ENCODE measurements around the gene STX8.
A peak's percentile ranks its signal among the peaks of the same experiment; 100 is the strongest.

The STX8 gene

DNA sequence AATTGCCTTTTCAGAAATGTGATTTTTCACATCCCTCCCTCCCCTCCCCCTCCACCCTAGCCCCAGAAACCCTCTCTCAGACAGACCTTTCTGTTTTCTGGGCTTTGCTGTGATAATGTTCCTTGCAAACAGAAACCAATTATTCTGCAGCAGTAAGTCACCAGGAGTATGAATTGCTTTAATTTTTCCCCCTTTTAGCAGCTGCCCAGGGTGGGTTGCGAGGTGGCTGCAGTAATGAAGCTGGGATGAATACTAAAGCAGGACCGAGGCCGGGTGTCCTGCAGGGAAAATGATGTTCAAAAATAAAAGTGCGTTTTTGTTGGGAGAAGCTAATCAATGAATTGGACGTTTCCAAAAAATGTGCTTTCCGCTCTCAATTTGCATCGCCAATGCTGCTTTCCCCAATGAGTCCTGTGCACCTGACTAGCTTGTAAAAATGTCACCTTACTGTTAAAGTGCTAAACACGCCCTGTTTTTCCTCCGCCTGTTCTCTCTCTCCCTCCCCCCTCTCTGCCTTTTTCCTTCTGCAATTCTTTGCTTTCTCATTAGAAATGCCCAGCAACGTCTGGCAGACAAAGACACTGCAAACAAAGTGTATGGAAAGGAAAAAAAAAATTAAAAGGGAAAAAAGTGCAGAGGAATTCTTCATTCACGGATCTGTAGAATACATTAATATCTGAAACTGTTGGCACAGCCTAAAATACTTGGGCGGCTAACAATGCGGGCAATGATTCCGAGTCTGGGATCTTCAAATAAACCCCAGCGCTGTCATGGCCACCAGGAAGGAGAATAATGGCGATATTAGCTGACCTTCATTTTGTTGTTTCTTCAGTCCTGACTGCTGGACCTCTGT lies 244.1 kb downstream of the STX8 start:
- peaks cover 10% of the 10 kb centered on the region for H3K4me1 ChIP-seq (ENCODE audit: control insufficient read depth, insufficient read depth, low read length, poor library complexity, severe bottlenecking)
- no peak overlapping the region for H3K4me3 ChIP-seq (ENCODE audit: extremely low read depth, insufficient read depth, low read length, poor library complexity, severe bottlenecking)
- no peaks in the 10 kb centered on the region for H3K36me3 ChIP-seq (ENCODE audit: control insufficient read depth, insufficient read depth, low read length)
- peaks cover 6% of the 10 kb centered on the region for H3K9me3 ChIP-seq (ENCODE audit: control insufficient read depth, low read length)
- H3K27ac ChIP-seq (ENCODE audit: low read depth, low read length, severe bottlenecking), result peak overlapping the region; percentile 89
- WGBS, 2 experiments (ENCODE audit: insufficient coverage in 2 of 2), result 70 to 76% methylated on average over 13 to 15 of the region's 16 CpGs

DNA sequence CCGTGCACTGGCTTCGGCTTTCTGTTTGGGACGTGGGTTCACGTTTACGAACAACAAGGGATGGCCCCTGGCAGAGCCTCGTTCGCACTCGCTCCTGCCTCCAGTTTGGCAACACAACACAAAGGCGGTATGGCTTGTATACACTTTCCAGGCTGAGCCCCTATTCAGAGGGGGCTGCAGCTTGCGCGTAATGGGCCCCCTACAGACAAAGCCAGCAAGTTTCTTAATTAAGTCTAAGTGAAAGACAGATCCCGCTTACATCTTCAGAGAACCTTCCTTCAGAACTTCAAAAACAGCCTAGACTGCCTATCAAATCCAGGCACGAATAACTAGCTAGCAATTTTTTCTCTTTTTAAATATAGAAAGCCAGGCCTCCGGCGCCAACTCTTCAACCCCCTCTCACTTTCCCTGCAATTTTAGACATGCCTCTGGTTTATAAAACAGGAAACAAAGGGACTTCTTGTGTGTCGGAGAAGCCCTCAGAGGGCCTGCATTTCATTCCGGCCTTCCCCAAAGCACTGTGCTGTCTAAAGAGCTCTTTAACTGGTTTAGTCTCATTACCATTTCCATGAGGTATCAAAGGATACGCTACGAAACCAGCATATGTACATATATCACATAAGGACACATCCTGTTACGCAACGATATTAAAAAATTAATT lies 244.9 kb downstream of the STX8 start:
- Histone ChIP-seq H3K9me3 (ENCODE audit: control insufficient read depth, low read length) (peaks cover 1% of the 10 kb centered on the region), H3K4me3 (ENCODE audit: extremely low read depth, insufficient read depth, low read length, poor library complexity, severe bottlenecking) (no peak overlapping the region), H3K36me3 (ENCODE audit: control insufficient read depth, insufficient read depth, low read length) (no peaks in the 10 kb centered on the region), H3K4me1 (ENCODE audit: control insufficient read depth, insufficient read depth, low read length, poor library complexity, severe bottlenecking) (peaks cover 10% of the 10 kb centered on the region), H3K27ac (ENCODE audit: low read depth, low read length, severe bottlenecking) (peak overlapping the region; percentile 89)
- WGBS, 2 experiments (ENCODE audit: insufficient coverage in 2 of 2), result 31 to 44% methylated on average over 17 of the region's 21 CpGs

- Histone ChIP-seq H3K4me3 (ENCODE audit: extremely low read depth, insufficient read depth, low read length, poor library complexity, severe bottlenecking) (no peak overlapping the region), H3K27ac (ENCODE audit: low read depth, low read length, severe bottlenecking) (peak overlapping the region; percentile 89)
Measured at GRCh38 chr17:9330141-9330540, 245.5 kb downstream of the STX8 start.

GRCh38 chr17:9329251-9329921 lies 246.2 kb downstream of the STX8 start:
- 59 to 71% methylated on average over 9 of the region's 9 CpGs for WGBS, 2 experiments (ENCODE audit: insufficient coverage in 2 of 2)
- no peak overlapping the region for H3K4me3 ChIP-seq (ENCODE audit: extremely low read depth, insufficient read depth, low read length, poor library complexity, severe bottlenecking)

More at GRCh38 chr17:9330141-9330540, 245.5 kb downstream of the STX8 start:
- Histone ChIP-seq H3K4me1 (ENCODE audit: control insufficient read depth, insufficient read depth, low read length, poor library complexity, severe bottlenecking) (peaks cover 10% of the 10 kb centered on the region), H3K36me3 (ENCODE audit: control insufficient read depth, insufficient read depth, low read length) (no peaks in the 10 kb centered on the region), H3K9me3 (ENCODE audit: control insufficient read depth, low read length) (no peaks in the 10 kb centered on the region)
- WGBS, 2 experiments (ENCODE audit: insufficient coverage in 2 of 2), result 45 to 50% methylated on average over 1 to 2 of the region's 5 CpGs

GRCh38 chr17:9324864-9325263 lies 250.8 kb downstream of the STX8 start:
- Histone ChIP-seq H3K4me3 (ENCODE audit: extremely low read depth, insufficient read depth, low read length, poor library complexity, severe bottlenecking) (no peak overlapping the region), H3K36me3 (ENCODE audit: control insufficient read depth, insufficient read depth, low read length) (no peaks in the 10 kb centered on the region), H3K27ac (ENCODE audit: low read depth, low read length, severe bottlenecking) (no peak overlapping the region), H3K9me3 (ENCODE audit: control insufficient read depth, low read length) (no peaks in the 10 kb centered on the region), H3K4me1 (ENCODE audit: control insufficient read depth, insufficient read depth, low read length, poor library complexity, severe bottlenecking) (no peaks in the 10 kb centered on the region)
- 80 to 100% methylated on average over 1 of the region's 4 CpGs for WGBS, 2 experiments (ENCODE audit: insufficient coverage in 2 of 2)

More at GRCh38 chr17:9329251-9329921, 246.2 kb downstream of the STX8 start:
- Histone ChIP-seq H3K9me3 (ENCODE audit: control insufficient read depth, low read length) (no peaks in the 10 kb centered on the region), H3K36me3 (ENCODE audit: control insufficient read depth, insufficient read depth, low read length) (no peaks in the 10 kb centered on the region), H3K27ac (ENCODE audit: low read depth, low read length, severe bottlenecking) (peak overlapping the region; percentile 89), H3K4me1 (ENCODE audit: control insufficient read depth, insufficient read depth, low read length, poor library complexity, severe bottlenecking) (peaks cover 10% of the 10 kb centered on the region)

DNA sequence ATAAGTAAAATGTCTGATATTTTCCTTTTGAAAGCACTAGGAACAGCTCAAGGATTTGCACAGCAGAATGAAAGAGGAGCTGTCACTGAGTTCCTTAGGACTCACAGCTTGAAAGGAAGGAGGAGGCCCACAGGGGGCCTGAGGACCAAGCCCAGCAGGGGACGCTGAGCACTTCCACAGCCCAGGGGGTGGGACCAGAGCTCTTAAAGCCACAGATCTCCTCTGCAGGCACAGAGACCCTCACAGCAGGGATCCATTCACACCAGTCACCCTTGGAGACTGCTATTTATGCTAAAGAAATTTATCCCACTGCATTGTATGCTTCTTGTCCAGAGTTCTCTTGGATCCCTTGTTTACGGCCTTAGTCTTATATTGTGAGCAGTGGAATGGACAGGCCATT lies 253.3 kb downstream of the STX8 start:
- 21% methylated on average over 2 of the region's 2 CpGs; no CpG with 5 or more reads in 1 of the 2 experiments for WGBS, 2 experiments (ENCODE audit: insufficient coverage in 2 of 2)
- Histone ChIP-seq H3K36me3 (ENCODE audit: control insufficient read depth, insufficient read depth, low read length) (no peaks in the 10 kb centered on the region), H3K4me3 (ENCODE audit: extremely low read depth, insufficient read depth, low read length, poor library complexity, severe bottlenecking) (no peak overlapping the region), H3K27ac (ENCODE audit: low read depth, low read length, severe bottlenecking) (no peak overlapping the region), H3K4me1 (ENCODE audit: control insufficient read depth, insufficient read depth, low read length, poor library complexity, severe bottlenecking) (no peaks in the 10 kb centered on the region), H3K9me3 (ENCODE audit: control insufficient read depth, low read length) (peaks cover 8% of the 10 kb centered on the region)

DNA sequence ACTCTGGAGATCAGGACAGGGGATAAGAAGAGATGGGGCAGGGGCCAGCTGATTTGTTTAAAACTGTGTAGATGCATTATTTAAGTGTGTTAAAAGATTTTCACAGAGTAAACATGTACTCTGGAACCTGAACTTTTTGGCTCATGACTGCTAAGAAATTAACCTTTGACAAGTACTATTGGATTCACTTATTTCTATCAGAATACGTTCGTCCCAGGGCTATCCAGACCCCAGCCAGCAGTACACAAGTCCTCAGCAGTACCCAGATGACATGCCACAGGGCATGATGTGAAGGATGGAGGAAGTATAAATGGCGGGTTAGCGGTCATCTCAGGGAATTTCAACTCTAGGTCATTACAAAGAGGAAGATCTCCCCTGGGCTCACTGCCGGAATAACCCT lies 253.7 kb downstream of the STX8 start:
- Histone ChIP-seq H3K27ac (ENCODE audit: low read depth, low read length, severe bottlenecking) (no peak overlapping the region), H3K36me3 (ENCODE audit: control insufficient read depth, insufficient read depth, low read length) (no peaks in the 10 kb centered on the region), H3K4me3 (ENCODE audit: extremely low read depth, insufficient read depth, low read length, poor library complexity, severe bottlenecking) (no peak overlapping the region), H3K9me3 (ENCODE audit: control insufficient read depth, low read length) (peaks cover 8% of the 10 kb centered on the region), H3K4me1 (ENCODE audit: control insufficient read depth, insufficient read depth, low read length, poor library complexity, severe bottlenecking) (no peaks in the 10 kb centered on the region)
- 71 to 83% methylated on average over 2 to 3 of the region's 5 CpGs for WGBS, 2 experiments (ENCODE audit: insufficient coverage in 2 of 2)

DNA sequence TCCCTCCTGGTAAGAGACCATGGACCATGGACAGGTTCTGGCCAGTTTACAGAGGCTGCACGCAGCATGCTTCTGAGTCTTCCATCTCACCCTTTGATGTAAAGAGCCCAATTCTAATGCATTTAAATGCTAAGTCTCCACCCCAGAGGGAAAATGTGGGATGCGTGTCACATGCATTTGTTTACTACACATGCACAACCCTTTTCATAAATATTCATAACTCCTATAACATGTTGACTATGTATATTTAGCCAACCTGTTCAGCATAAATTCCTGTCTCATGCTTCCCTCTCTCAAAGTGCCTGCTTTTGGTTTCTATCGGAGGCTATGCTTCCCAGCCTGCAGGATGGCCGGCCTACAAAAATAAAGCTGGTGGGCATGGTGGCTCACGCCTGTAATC lies 260.3 kb downstream of the STX8 start:
- peaks cover 8% of the 10 kb centered on the region for H3K9me3 ChIP-seq (ENCODE audit: control insufficient read depth, low read length)
- 92 to 97% methylated on average over 4 of the region's 5 CpGs for WGBS, 2 experiments (ENCODE audit: insufficient coverage in 2 of 2)
- H3K36me3 ChIP-seq (ENCODE audit: control insufficient read depth, insufficient read depth, low read length), result no peaks in the 10 kb centered on the region
- H3K27ac ChIP-seq (ENCODE audit: low read depth, low read length, severe bottlenecking), result no peak overlapping the region
- no peak overlapping the region for H3K4me3 ChIP-seq (ENCODE audit: extremely low read depth, insufficient read depth, low read length, poor library complexity, severe bottlenecking)
- no peaks in the 10 kb centered on the region for H3K4me1 ChIP-seq (ENCODE audit: control insufficient read depth, insufficient read depth, low read length, poor library complexity, severe bottlenecking)

GRCh38 chr17:9313346-9313745 lies 262.3 kb downstream of the STX8 start:
- Histone ChIP-seq H3K36me3 (ENCODE audit: control insufficient read depth, insufficient read depth, low read length) (no peaks in the 10 kb centered on the region), H3K4me3 (ENCODE audit: extremely low read depth, insufficient read depth, low read length, poor library complexity, severe bottlenecking) (no peak overlapping the region), H3K4me1 (ENCODE audit: control insufficient read depth, insufficient read depth, low read length, poor library complexity, severe bottlenecking) (no peaks in the 10 kb centered on the region), H3K9me3 (ENCODE audit: control insufficient read depth, low read length) (peaks cover 4% of the 10 kb centered on the region), H3K27ac (ENCODE audit: low read depth, low read length, severe bottlenecking) (no peak overlapping the region)
- WGBS, 2 experiments (ENCODE audit: insufficient coverage in 2 of 2), result 88 to 100% methylated on average over 3 of the region's 4 CpGs

DNA sequence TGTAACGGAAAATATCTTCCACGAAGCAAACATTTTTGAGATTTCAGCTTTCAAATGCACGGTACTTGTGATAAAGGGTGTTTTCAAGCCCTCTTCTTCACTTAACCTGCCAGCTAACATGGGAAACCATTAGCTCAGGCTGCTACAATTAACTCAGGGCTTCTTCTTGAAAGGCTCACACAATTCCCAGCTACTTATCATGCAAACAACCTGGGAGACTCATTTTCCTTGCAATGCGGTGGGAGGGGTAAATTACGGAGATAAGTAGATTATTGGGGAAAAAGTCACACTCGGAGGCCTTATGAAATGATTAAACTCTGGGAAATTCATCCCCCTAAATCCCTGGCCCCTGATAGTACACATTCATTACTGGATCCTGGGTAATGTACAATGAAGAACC lies 266.4 kb downstream of the STX8 start:
- H3K36me3 ChIP-seq (ENCODE audit: control insufficient read depth, insufficient read depth, low read length), result no peaks in the 10 kb centered on the region
- no peak overlapping the region for H3K27ac ChIP-seq (ENCODE audit: low read depth, low read length, severe bottlenecking)
- H3K4me3 ChIP-seq (ENCODE audit: extremely low read depth, insufficient read depth, low read length, poor library complexity, severe bottlenecking), result no peak overlapping the region
- peaks cover 13% of the 10 kb centered on the region for H3K4me1 ChIP-seq (ENCODE audit: control insufficient read depth, insufficient read depth, low read length, poor library complexity, severe bottlenecking)
- H3K9me3 ChIP-seq (ENCODE audit: control insufficient read depth, low read length), result no peaks in the 10 kb centered on the region
- 29 to 40% methylated on average over 2 of the region's 6 CpGs for WGBS, 2 experiments (ENCODE audit: insufficient coverage in 2 of 2)
